HG03575 (cell line): ENCODE results near the gene SPATA20.
A peak's percentile ranks its signal among the peaks of the same experiment; 100 is the strongest.

Experiments used
- ATAC-seq: cut with Tn5 transposase; IDR thresholded peaks from one replicate; pipeline ENCODE4 v1.9.1; 2021; ENCODE audit not compliant: unreplicated experiment, insufficient number of reproducible peaks, low FRiP score; ENCODE audit errors: extremely low read depth

The SPATA20 gene

DNA sequence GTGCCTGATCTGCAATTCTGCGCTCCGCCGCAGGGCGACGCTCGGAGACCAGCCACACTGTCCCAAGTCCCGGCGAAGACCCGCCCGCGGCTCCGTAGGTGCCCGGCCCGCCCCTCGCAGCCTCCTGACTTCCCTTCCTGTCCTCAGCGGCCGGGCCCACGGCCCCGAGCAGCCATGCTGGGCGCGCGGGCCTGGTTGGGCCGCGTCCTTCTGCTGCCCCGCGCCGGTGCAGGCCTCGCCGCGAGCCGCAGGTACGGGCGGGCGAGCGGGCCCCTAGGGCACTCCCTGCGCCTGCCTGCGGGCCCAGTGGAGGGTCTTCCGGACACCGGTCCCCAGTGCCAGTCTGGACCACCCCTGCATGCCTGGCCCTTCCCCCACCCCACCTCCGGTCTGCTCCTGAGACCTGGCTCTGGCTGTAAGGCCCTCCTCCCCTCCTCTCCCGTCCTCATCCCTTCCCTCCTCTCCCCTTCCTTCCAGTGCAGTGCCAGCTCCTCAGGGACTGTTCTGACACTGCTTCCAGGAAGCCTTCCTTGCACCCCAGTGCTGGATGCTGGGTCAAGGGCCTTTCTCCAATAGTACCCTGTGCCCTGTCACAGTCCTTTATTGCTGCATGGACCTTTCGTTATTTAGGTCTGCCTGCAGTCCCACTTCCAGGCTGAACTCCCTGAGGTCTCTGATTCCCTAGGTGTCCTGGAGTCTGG, at the start of gene SPATA20:
TSS of gene SPATA20 (plus strand) at position 140 of the 701 bp plus-strand sequence. CDS start at position 175, 35 bp downstream.
- ATAC-seq, result no peak

DNA sequence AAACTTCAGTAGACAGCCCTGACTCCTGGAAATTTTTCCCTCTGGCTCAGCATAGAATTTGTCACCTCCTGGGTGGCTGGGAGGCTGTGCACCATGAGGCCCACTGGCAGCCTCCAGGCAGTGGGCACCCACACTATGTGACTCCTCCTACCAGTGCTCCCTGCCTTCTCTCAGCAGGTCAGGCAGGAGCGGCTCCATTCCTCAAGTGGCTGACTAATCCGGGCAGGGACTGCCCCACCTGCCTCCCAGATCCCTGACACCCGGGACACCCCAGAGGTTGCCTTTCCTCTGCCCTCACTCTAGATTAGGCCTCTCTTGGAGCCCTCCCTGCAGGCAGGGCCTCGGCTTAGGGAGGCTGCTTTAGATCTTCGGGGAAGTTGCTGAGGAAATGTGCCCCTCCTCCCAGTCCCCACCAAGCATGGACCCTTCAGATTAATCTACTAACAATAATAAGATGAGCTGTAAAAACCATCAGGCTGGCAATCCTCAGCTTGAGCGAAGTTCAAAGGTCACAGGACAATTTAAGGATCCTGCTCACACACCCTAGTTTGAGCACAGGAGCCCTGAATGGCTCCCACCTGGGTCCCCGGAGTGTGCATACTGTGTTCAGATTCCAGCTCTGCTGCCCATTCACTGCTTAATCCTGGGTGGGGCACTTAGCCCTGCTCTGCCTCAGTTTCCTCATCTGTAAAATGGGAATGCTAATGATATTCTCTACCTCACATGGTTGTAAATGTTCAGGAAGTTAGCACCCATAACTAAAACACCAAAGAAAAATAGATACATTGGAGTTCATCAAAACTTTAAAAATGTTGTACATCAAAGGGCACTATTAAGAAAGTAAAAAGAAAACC, 48.7 kb upstream of the SPATA20 start:
- no peak for ATAC-seq

DNA sequence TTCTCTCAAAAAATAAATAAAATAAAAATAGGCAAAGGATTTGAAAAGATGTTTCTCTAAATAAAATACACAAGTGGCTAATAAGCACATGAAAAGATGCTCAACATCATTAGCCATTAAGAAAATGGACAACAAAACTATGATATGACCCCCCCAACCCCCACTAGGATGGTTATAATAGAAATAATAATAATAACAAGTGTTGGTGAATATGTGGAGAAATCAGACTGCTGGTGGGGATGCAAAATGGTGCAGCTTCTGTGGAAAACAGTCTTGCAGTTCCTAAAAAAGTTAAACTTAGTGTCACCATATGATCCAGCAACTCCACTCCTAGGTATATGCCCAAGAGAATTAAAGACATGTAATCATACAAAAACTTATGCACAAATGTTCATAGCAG, 47.7 kb upstream of the SPATA20 start:
- no peak for ATAC-seq

DNA sequence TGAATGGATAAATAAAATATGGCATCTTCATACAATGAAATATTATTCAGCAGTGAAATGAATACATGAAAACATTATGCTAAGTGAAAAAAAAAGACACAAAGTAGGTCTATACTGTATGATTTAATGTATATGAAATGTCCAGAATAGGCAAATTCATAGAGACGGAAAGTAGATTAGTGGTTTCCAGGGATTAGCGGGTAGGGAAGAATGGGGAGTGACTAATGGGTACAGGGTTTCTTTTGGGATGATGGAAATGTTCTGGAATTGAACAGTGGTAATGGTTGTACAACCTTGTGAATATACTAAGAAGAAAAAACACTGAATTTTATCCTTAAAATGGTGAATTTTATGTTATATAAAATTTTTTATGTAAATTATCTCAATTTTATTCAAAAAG, 47.3 kb upstream of the SPATA20 start:
- ATAC-seq, result no peak

DNA sequence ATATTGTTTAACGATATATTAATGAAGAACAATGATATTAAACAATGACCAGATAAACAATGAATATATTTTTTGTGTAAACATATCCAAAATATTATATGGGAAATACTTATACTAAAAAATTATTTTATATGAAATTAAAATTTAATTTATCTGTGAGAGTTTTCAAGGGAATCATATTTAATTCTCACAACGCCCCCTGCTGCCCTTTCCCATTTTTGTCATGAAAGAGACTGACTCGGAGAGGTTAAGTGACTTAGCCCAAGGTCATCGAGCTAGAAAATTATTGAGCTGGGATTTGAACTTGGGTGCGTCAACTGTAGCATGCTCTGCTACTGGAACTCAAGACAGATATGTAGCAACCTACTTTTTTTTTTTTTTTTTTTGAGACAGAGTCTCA, 45.9 kb upstream of the SPATA20 start:
- no peak for ATAC-seq

DNA sequence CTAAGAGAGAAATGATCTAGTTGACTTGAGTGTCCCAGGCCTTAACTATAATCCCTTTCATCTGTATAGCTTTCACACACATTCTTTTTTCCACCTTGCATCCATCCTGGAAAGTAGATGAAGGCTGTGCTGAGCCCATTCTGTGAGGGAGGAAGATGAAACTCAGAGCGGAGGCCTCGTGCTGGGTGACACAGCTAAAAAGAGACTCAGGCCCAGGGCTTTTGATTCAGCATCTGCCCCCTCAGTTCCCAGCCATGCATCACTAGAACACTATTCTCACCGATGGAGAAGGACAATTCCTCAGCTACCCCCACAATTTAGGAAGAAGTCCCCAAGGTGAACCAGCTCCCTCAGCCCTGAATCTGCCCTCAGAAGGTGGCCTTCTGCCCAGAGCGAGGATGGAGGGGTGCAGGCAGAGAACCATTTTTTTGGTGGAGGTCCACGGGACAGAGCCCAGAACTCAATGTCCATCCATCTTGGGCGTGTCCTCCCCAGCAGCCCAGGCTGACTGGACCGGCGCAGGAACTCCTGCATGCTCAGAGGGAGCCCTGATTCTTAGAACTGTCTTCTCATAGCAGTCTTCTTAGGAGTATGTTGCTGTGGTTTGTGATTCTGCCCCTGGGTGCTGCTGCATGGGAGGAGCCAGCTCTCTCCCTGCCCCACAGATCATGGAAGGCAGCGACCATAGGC, 44.5 kb upstream of the SPATA20 start:
- no peak for ATAC-seq

DNA sequence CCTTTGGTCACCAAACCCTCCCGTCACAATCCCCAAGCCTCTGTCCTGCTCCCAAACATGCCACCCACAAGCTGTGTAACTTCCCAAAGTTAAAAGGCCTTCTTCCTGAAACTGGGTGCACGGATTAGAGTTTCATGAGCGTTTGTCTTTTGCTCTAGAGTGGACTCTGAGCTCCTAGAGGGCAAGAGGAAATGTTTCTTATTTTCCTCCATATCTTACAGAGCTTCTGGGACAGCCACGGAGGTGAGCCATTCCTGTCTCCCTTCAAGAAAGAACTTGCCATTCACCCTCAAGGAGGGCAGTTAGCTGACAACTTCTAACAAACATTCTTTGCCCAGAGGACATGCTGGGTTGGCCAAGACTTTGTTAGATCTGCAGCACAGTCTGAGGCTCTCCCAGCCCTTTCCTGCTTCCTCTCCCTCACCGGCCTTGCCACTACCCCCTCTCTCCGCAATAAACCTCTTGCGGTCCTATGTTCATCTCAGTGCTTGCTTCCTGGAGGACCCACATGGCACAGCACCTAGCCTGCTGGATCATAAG, 41.3 kb upstream of the SPATA20 start:
- ATAC-seq, result no peak

DNA sequence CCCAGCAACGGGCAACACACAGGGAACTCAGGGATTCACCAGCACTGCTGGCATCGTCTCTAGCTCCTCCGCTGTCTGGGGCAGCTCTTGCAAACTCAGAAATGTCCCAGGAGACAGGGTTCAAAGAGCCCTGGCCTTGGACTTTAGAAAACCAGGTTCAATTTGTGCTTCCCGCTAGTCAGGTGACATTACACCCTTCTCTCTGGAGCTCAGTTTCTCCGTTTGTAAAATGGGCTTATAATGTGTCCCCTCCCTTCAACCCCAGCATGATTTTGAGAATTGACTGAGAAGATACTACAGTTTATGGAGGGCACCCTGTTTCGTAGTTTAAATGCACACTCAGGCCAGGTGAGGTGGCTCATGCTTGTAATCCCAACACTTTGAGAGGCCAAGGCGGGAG, 40.7 kb upstream of the SPATA20 start:
- no peak for ATAC-seq

DNA sequence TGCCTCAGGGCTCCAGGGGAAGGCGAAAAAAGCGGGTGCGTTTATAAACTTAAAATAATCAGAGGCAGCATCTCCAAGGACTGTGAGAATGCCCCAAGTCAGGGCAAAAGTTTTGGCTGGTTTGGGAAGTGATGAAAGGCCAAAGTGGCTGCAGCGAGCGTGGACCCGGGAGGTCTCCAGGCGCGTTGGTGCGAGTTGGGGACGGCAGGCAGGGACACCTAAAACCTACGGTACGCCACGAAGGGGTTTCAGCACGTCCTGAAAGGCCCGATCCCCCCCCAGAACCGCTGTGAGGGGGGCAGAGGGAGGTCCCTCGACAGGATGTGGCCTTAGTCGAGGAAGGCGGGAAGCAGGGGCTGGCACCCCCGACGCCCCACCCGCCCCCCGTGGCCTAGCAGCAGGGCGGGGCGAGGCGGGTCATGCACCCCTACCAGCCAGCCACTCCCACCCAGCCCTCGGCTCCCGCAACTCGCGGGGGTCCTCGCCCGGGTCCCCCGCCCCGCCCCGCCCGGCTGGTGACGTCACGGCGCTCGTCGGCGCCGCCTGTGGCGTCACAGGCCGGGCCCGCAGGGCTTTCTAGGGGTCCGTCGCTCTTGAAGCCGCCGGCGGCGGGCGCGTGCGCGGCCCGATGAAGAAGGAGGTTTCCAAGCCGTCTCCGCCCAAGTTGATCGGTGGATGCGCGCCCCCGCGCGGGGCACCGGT, 39.0 kb upstream of the SPATA20 start, which contains the start of gene MYCBPAP:
TSS of gene MYCBPAP (plus strand) at position 569 of the 702 bp plus-strand sequence. CDS start 236 bp downstream, outside the sequence.
- no peak for ATAC-seq

DNA sequence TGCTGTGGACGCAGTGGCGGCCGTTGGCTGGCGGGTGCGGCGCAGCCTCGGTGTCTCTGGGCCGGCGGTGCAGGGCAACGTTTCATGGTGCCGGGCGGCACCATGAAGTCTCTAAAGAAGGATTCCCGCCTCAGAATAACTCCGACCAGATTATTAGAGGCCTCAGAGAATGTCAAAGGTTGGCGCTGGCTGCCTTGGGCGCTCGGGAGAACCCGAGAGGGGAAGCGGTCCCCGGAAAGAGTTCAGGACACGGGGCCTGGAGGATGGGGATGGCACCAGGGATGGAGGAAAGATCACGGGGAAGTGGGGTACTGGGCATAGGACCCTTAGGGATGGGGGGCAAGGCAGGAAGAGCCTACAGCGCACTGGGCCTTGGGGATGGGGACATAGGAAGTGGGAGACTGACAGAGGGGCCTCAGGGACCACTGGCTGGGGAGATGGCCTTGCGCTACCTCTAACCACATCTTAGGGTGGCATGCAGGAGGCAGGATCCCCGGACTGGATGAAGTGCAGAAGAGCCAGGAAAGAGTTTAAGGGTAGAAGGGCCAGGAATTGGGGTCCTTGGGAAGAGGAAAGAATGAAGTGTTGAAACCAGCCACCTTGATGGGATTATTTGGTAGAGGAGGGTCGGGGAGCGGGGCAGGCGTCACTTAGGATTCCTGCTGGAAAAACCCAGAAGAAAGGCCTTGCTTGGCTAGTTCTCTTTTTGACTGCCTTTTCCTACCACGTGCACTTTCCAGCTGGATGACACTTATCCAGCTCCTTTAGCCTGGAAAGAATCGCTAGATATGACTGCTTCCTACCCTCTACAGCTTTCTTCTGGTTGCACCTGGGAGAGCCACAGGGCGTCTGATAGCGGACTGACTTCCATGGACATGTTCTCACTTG, 38.2 kb upstream of the SPATA20 start:
- ATAC-seq, result no peak

DNA sequence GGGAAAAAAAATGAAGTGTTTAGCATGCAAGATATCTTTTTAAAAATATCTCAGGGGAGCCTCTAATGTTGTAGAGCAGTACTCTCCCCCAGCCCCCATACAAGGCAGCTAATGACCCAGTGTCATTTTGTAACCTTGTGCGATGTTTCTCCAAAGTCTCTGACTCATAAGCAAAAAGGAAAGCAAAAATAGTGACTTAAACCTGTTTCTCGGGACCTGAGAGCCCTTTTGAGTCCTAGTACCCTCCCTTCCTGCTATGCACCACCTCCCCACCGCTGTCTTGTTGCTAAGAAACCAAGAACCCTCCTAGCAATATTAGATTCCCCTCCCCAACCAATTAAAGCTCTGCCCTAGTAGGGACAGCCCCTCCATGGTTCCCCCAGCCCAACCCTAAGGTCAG, 35.9 kb upstream of the SPATA20 start:
- ATAC-seq, result peak; percentile 42

DNA sequence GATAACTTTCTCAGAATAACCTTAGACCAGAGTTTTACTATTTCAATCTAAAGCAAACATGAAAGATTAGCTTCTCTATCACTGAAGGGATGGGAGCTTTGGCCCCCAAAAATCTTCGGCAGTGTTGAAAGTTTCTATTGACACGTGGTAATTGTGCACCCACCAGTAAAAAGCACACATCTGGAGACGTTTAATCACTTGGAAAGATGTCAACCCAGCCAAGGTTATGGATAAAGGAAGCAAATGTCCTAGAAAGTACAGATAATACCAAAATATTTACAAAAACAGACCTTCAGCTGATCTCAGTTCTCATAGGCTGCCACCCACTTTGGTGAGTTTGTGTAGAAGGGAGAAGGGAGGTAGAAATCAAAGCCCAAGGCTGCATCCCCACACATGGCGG, 33.5 kb upstream of the SPATA20 start:
- ATAC-seq, result no peak

DNA sequence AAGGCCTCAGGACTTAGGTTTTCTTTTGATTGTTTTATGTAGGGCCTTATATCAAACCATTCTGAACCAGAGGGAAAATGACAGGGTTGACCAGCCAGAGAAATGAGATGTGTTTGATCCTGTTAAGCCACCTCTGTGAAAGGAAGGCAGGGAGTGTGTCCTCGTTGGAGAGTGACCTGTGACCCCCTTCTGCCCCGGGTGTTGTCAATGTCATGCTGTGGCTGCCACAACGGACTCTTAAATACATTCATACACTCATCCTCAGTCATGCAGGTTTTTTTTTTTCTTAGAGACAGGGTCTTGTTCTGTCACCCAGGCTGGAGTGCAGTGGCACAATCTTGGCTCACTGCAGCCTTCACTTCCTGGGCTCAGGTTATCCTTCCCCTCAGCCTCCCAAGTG, 32.6 kb upstream of the SPATA20 start:
- no peak for ATAC-seq

DNA sequence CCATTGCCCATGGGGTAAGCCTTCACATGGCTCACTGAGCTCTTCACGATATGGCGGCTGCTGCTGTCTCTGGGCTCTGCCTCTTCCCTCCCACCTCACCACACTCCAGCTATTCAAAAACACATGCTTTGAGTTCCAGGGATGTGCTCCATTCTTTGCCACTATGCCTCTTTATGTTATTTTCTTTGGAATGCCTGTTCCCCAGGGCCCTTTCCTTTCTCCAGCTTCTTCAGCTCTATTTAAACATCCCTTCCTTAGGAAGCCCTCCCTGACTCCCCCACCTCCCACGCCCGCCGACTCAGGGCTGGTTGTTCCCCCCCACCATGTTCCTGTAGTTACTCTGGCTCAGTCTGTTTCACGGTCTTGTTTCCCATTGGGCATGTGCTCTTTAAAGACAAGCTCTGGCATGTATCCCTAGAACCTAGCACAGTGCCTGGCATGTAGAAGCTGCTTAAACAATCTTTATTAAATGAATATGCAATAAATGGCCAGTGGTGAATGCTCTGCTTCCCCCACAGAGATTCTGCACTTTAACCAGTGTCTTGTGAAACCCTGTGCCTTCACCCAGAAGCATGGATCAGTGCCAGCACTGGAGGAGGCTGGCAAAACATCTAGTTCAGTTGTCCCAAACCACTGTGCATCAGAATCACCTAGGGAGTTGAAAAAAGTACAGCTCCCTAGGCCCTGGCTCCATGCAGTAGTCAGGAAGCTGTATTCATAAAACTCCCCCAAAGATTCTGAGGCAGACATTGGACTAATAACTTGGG, 31.9 kb upstream of the SPATA20 start:
- ATAC-seq, result no peak

DNA sequence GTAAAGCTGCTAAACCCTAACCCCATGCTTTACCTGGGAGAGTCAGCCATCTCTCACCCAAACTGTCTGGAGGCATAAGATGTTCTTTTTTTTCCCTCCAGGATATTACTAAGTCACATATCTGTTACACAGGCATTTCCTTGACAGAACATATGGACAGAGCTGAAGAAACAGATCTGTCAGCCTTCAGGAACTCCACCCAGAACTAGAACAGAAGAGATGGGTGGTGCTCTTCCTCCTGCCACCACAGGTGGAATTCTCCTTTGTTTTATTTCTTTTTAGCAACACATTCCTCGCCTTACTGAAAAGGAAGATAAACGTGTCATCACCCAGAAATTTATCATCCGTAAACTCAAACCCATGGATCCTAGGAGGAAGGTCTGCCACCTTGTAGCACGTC, 30.0 kb upstream of the SPATA20 start:
- no peak for ATAC-seq

DNA sequence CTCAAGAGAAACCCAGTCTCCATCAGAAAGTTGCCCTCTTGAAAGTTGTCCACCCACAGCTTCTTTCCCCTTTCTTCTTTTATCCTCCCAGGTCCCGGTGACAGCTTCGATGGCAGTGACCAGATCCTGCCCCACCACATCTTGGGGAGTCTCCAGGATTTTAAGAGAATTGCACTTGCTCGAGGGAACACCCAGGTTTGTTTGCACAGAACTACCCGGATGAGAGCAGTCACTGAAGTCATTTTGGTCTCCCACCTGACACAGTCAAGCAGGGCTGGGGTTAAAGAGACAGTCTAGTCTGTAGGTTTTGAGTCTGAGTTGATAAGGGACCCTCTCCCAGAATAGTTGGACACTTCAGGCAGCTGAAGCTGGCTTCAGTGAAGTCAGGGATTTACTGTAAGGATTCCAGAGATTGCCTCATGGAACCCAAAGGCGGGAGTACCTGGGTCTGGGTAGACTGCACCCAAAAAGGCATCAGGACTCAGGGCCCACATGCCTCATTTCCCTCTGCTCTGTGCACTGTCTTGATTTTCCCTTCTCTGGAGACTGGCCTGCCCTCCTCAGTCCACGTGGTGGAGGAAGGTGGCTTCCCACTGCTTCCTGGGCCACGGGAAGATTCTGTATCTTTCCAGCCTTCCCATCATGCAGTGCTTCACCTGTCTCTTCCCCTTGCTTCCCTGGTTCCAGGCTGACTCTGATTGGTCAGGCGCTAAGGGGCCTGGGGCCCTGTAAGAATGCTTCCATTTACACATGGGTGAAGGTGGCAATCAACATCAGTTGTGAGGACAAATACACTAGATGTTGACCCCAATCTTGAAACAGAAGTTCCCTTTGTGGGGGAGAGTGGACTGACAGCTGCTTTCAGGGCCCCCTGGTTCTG, 29.2 kb upstream of the SPATA20 start:
- ATAC-seq, result no peak
